NCI-H2227 treated with DMSO at 0.1 percent for 48 hours (cell line): ENCODE results near the gene TIMM17A.
A peak's percentile ranks its signal among the peaks of the same experiment; 100 is the strongest.
"Not testable (repeated sequence)": the region's sequence is repeated elsewhere in the genome, so short reads cannot be mapped to it uniquely, and the experiment has no call there.

Experiments
- DNase-seq: peaks from one replicate; lab custom pipeline; 2025; lab: John Stamatoyannopoulos, UW

The TIMM17A gene

GRCh38 chr1:201940316-201940715, 15.0 kb upstream of the TIMM17A start:
- DNase-seq = not testable (repeated sequence)

- no peak for DNase-seq
Measured at GRCh38 chr1:201941420-201942128, 13.7 kb upstream of the TIMM17A start.

GRCh38 chr1:201942129-201942495, 13.2 kb upstream of the TIMM17A start:
- no peak for DNase-seq

GRCh38 chr1:201944002-201944401, 11.3 kb upstream of the TIMM17A start:
- DNase-seq = no peak

GRCh38 chr1:201944639-201945038, 10.7 kb upstream of the TIMM17A start:
- no peak for DNase-seq

- no peak for DNase-seq
Measured at GRCh38 chr1:201945157-201945556, 10.1 kb upstream of the TIMM17A start.

- no peak for DNase-seq
Measured at GRCh38 chr1:201945863-201946223, 9.5 kb upstream of the TIMM17A start.

GRCh38 chr1:201946224-201946908, 8.9 kb upstream of the TIMM17A start, which contains the start of gene LMOD1:
LMOD1 (minus strand) TSS chr1:201946548; CDS start chr1:201946340, 208 bp downstream.
- peak; percentile 26 for DNase-seq

GRCh38 chr1:201947697-201948008, 7.7 kb upstream of the TIMM17A start:
- DNase-seq = no peak

GRCh38 chr1:201949491-201949890, 5.8 kb upstream of the TIMM17A start:
- no peak for DNase-seq

- DNase-seq = no peak
Measured at GRCh38 chr1:201954263-201955008, 867 bp upstream of the TIMM17A start.

GRCh38 chr1:201955729-201956143, 433 bp downstream of the TIMM17A start:
- DNase-seq = no peak

GRCh38 chr1:201958348-201958747, 3.0 kb downstream of the TIMM17A start:
- DNase-seq = no peak

- not testable (repeated sequence) for DNase-seq
Measured at GRCh38 chr1:201962382-201962781, 7.1 kb downstream of the TIMM17A start.

- DNase-seq = no peak
Measured at GRCh38 chr1:201964261-201964660, 9.0 kb downstream of the TIMM17A start.

GRCh38 chr1:201966171-201966570, 10.9 kb downstream of the TIMM17A start:
- no peak for DNase-seq

- no peak for DNase-seq
Measured at GRCh38 chr1:201968202-201968925, 13.1 kb downstream of the TIMM17A start.

GRCh38 chr1:201970334-201971159, 15.2 kb downstream of the TIMM17A start:
- no peak for DNase-seq

- DNase-seq = no peak
Measured at GRCh38 chr1:201982082-201982622, 26.8 kb downstream of the TIMM17A start.

- peak; percentile 48 for DNase-seq
Measured at GRCh38 chr1:201982623-201983379, 27.5 kb downstream of the TIMM17A start, which contains the start of gene RNPEP. RNPEP (plus strand) TSS chr1:201982648; CDS start chr1:201982667, 19 bp downstream.
